Mesenteric fat pad (tissue), 1 donor: ENCODE measurements around the gene OAS1. TPM values are rescaled to one million over a fixed set of nuclear protein-coding genes. Genes with fewer than 3 reads are reported as not detected.
"Not testable (repeated sequence)": the region's sequence is repeated elsewhere in the genome, so short reads cannot be mapped to it uniquely, and the experiment has no call there.

ENCODE experiments used
- DNase-seq: peaks from one replicate; pipeline ENCODE4 v3.0.0-alpha.2; 2020; ENCODE audit warnings: low spot score
- total RNA-seq: library from RNA; stranded (reverse); fragmentation: NEBNext Ultra II Directional; extraction: Animal tissue kit (Norgen Biotek cat#: 25700); gene quantifications from one replicate; pipeline ENCODE4 v1.2.1, GENCODE V29; 2021
- donor health status: DM: yes; HTN: yes; CAD: no.

Gene OAS1
- total RNA-seq, 1 donor from 2014 or later, result 53.4 TPM

- DNase-seq, result no peak
Observed at GRCh38 chr12:112898380-112898779, 8.4 kb upstream of the OAS1 start.

GRCh38 chr12:112900298-112901145 lies 6.2 kb upstream of the OAS1 start:
- DNase-seq, result no peak

GRCh38 chr12:112901271-112901670 lies 5.5 kb upstream of the OAS1 start:
- DNase-seq, result no peak

GRCh38 chr12:112904571-112904970 lies 2.2 kb upstream of the OAS1 start:
- no peak for DNase-seq

GRCh38 chr12:112905451-112906089 lies 1.2 kb upstream of the OAS1 start:
- no peak for DNase-seq

GRCh38 chr12:112907415-112908157 lies 824 bp downstream of the OAS1 start:
- DNase-seq, result no peak

- no peak for DNase-seq
Observed at GRCh38 chr12:112908548-112908947, 1.8 kb downstream of the OAS1 start.

GRCh38 chr12:112909693-112910092 lies 2.9 kb downstream of the OAS1 start:
- no peak for DNase-seq

GRCh38 chr12:112913038-112913688 lies 6.4 kb downstream of the OAS1 start:
- DNase-seq, result no peak

GRCh38 chr12:112913888-112914287 lies 7.1 kb downstream of the OAS1 start:
- not testable (repeated sequence) for DNase-seq

GRCh38 chr12:112916270-112916669 lies 9.5 kb downstream of the OAS1 start:
- DNase-seq, result no peak

GRCh38 chr12:112919121-112919520 lies 12.4 kb downstream of the OAS1 start:
- no peak for DNase-seq

GRCh38 chr12:112924986-112925385 lies 18.2 kb downstream of the OAS1 start:
- DNase-seq, result no peak

GRCh38 chr12:112926416-112927033 lies 19.8 kb downstream of the OAS1 start:
- DNase-seq, result not testable (repeated sequence)

GRCh38 chr12:112927475-112927874 lies 20.7 kb downstream of the OAS1 start:
- DNase-seq, result no peak

GRCh38 chr12:112927925-112928324 lies 21.2 kb downstream of the OAS1 start:
- DNase-seq, result no peak

GRCh38 chr12:112928978-112929377 lies 22.2 kb downstream of the OAS1 start:
- DNase-seq, result no peak

- no peak for DNase-seq
Observed at GRCh38 chr12:112929715-112930114, 23.0 kb downstream of the OAS1 start.

- DNase-seq, result no peak
Observed at GRCh38 chr12:112930350-112930749, 23.6 kb downstream of the OAS1 start.

- no peak for DNase-seq
Observed at GRCh38 chr12:112932485-112933128, 25.8 kb downstream of the OAS1 start.

- no peak for DNase-seq
Observed at GRCh38 chr12:112933129-112933505, 26.4 kb downstream of the OAS1 start.
